SIG-M5 (cell line): ENCODE data around the gene KIF6.

Source experiments
- DNase-seq: peaks from one replicate; lab custom pipeline; 2025; lab: John Stamatoyannopoulos, UW

KIF6 gene

DNA sequence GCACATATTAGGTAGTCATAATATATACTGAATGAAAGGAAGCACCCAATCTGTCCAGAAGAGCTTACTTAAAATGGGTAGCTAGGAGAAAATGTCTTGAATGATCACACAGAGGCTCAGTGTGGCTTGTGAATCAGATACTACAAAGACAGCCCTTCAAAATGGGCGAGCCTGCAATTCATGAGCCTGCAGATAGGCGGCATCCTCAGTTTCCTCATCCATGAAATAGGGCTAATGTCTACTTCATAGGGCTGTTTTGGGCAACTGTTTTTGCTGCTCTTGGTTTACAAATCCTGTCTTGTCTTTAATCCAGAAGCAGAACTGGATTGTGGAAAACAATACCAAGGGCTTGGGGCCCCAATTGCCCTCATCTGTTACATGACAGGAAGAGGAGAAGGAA lies 273.4 kb downstream of the KIF6 start:
- DNase-seq: no peak

DNA sequence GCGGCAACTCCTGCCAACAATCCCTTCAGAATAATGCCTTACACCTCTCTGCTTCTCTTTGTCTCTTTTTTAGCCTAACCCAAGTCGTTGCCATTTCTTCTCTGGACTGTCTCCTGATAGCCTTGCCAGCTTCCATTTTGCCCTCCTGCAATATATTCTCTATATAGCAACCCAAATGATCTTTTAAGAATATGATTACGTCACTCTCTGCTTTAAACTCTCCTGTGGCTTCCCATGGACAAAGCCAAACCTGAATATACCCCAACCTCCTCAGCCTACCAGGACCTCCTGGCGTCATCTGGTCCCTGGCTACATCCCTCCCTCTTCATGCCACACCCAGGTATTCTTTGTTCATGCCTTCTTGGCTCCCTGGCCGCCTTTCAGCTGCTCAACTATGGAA lies 276.2 kb downstream of the KIF6 start:
- DNase-seq: no peak

DNA sequence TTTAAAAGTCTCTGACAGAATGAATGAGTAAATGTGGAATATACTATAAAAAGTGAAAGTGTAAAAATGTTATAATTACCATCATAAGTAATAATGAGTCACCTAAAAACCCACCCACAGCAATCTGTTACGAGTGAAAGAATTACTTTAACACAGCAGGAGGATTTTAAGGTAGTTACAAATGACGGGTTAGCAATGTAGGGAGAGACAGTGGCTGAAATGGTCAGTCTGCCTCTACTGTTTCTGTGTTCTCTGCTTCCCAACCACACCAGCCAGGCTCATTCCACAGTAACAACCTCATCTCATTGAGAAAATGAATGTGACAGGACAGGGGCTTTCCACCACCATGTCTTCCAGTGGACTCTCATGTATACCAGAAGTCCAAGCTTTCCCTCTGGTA lies 278.3 kb downstream of the KIF6 start:
- no peak for DNase-seq

DNA sequence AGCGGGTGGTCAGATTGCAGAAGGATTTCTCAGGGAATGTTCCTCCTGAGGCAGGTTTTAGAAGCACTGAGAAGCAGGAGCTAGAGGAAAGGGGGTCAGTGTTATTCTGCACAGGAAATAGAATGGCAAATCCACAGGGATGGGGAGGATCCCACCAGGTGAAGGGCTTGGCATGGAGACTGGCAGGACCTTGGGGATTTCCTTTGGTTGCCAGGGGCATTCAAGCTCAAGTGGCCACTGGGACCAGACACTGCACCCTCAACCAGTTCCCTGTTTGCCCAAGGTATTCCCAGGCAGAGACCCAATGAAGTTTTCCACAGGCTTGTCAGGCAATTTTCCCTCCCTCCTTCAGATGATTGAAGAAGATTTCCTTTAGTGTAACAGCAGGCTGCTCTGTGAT lies 279.5 kb downstream of the KIF6 start:
- DNase-seq: no peak

DNA sequence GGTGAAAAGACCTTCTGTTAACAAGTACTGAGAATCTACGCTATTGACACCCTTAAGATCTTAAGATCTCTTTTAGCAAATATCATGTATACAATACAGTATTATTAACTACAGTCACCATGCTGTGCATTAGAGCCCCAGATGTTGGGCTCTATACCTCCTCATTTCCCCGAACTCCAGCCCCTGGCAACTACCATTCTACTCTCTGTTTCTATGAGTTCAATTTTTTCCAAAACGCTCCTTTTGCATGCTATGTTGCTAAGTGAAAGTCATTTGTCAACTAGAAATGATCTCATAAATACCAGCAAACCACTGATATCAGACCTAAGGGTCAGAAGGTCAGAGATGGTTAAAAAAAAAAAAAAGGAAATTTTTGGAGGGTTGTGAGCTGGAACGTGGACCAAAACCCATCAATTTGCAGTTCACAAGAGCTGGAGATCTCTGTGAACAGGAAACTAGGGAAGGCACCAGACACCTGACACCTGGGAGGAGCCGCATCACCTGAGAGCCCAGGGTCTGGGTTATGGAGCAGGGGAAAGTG lies 280.7 kb downstream of the KIF6 start:
- DNase-seq: no peak

DNA sequence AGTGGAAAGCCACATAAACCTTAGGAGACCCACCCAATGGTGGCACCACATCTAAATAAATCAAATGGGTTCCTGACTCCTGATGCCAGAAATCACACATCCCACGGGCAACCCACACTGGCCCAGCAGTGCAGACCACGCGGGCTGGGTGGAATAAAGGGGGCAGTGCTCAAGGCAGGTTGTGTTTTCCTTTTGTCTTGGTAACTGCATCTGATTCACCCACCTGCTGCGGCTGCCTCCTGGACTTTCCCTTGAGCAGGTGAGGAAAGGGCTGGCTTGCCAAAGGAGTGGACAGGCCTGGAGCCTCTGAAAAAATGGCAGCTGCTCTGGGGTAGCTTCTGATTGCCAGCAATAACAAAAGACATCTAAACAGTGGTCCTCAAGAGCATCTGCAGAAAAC lies 283.2 kb downstream of the KIF6 start:
- no peak for DNase-seq

DNA sequence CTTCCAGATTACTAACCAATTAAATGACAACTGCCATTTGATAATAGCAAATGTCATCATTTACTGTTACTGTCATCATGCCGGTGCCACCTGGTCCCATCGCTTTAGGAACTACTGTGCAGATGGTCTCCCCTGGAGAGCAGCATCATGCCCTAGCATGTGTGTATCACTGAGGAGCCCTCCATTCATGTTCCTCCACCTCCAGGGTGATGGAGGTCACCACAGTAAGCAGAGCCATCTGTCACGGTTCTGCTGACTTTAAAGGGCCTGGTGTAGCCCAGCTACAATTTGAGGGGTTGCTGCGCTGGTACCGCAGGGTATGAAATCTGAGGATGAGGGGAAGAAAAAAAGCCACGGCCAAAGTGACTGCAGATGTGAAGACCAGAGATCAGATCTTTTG lies 283.9 kb downstream of the KIF6 start:
- no peak for DNase-seq

DNA sequence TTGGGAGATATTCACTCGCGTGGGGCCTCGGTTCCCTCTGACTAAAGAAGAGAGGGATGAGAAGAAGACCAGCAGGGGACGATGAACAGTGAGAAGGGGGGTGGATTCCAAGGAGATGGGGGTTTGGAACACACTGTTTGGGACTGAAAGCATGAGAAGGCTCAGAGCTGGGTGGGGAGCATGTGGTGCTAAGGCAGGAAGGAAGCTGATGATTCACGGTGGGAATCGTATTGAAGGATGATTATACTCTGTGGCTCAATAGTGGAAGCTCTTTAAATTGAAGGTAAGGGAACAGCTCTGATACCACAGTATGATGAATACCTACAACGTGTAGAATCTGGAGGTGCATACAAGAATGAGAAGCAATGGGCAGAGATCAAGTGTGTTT lies 285.2 kb downstream of the KIF6 start:
- no peak for DNase-seq

DNA sequence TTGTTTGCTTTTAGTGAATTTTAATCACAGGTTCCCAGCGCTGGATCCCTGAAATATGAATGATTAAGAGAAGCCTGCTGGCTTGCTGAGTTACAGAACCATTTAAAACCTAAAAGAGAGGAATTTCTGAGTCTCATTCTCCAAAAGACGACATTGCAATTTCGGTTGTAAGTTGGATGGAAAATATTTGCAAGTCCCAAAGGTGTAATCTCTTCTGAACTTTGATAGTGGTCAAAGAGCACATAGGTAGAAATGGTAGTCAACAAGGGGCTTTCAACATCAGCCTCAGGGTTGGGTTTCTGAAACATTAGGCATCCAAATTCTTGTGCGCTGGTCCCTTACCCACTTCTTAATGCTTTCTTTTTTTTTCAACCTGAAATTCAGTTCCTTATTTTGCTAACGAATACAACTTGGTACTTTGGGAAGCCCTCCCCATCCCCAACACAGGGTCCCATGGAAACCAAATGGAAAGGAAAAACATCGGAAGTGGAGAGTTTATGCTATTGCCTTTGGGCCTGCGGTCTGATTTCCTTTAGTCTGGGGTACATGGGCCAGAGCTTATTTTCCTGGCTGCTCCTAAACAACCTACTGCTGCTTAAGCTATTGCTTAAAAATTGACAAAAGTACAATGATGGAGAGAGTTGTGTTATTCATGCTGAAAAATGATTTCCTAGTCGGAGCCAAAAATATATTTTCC lies 285.7 kb downstream of the KIF6 start:
- no peak for DNase-seq

DNA sequence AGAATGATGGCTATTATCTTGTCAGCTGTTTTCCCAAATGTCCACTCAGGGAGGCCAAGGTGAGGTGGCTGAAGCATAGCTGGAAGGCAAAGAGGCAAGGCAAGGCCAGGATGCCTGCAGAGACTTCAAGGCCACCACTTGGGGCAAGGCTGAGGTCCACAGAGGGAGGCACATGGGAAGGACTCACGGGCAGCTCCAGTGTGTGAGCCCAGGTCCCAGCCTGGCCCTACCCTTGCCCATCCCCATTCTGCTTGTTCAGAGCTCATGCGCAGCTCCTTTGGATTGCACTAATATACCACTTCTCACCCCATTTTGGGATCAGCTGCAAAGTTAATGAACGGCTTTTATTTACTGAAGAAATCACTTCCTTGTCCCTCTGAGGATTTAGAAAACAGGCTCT lies 291.6 kb downstream of the KIF6 start:
- no peak for DNase-seq

DNA sequence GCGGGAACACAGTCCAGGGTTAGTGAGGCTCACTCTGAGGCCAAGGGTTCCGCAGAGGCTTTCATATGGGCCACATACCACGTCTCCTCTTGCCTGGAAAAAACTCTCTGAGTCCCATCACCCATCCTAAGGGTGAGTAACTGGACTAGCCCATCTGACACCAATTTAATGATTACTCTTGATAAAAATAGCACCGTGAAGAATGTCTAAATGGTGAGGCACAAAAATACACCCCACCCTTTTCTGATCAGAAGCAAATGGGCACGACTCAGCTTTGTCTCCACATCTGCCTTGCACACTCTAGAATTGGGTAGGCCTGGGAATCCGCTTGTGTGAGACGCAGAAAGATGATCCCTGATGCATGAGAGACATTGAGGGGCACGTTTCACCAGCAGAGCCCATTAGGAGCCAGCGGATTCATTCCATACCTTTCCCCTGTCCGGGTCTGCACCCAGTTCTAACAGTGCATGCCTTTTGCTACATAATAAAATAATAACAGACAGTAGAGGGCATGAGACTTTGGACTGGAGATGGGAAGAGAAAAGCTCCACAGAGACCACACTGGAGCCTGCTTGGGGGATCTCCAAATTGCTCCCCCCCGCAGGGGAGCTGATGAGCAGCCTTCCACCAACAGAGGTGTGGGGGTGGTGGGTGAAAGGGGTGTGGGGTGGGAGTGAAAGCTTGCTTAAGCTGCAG lies 292.7 kb downstream of the KIF6 start:
- DNase-seq: no peak

DNA sequence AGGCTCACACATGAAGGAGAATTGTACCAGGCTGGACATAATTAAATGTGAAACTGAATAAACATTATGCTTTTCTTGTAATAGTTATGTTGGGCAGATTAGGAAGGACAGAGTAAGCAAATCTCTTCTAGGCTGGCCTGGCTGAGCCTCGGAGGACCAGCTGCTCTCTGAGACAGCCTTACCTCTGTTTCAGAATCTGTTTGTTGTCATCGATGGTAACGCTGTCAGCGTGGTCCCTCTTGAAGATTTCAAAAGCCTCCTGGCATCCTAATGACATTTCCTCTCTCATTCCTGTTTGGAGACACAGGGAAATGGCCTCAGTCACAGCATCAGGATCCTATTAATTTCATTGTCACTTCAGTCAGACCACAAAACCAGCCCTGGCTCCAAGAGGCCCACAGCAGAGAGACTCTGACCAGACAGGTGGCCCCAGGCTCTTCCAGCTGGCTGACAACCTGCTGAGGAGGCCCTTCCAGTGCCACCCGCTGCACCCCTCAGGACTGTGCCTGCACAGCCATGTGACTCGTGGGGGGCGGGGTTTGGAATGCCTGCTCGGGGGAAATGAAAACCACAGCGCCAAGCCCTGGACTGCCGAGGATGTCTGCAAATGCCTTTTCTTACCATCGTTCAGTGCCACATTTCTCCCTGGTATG lies 294.2 kb downstream of the KIF6 start:
- no peak for DNase-seq

DNA sequence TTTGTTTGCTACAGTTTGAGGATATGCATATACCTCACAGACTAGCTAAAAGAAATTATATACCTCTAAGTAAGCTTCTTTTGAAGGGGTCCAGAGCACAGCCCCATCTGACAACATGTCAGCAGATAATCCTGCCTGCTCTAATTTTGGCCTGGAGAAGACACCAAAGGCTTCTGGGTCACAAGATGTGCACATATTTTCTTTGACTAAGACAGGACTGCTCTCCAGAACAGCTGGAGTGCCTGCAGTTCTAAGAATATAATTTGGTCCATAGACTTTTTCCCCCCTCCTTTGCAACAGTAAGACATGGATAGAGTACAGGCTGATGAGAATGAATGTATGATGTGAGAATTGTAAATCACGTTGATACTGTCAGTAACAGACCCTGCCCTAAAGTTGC lies 294.8 kb downstream of the KIF6 start:
- no peak for DNase-seq

DNA sequence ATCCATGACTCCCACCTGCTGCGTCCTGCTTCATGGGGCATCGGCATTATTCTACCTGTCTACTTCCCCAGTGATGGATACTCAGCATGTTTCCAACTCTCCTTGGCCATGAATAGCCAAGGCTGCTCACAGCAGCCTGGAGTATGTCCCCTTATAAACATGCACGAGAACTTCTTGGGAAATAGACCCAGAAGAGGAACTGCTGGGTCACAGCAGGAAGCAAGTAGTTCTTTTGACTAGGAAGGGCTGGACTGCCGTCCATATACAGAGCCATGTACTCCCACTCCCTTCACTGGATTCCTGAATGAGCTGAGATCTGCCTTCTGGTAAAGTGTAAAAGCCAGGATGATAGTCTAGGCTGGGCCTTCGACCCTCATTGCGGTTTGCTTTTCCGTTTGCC lies 296.4 kb downstream of the KIF6 start:
- DNase-seq: no peak

DNA sequence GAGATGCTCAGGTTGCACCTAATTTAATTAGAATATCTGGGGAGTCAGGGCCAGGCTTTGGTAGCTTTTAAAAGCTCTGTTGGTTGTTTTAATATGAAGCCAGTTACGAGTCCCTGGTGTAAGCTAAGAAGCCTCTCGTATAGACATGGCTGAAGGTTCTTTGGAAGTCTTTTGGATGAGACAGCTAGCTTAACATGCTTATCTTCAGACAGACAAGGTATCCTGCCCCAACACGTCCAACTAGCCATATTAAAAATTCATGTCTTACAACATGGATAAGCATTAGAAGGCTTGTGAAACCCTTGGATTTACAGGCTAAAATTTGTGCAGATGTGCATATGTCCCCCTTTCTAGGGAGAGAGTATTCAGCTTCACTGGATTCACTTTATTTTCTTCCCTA lies 297.1 kb downstream of the KIF6 start:
- DNase-seq: no peak

DNA sequence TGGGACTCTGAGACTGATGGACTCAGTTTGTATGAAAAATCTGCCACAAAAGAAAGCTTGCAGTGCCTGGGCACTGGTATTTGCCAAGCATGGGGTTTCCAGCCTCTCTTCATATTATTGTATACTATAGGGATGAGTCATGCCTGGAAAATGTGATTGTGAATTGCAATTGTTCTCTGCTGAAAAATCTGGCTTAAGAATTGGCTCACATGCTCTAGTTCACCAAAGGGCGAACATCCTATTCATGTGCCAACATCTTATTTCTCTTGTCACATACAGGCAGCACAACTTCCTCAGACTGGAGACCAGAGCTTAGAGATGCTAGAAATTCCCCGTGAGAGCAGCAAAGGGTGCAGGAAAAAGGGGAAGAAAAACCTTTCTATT lies 299.1 kb downstream of the KIF6 start:
- no peak for DNase-seq

DNA sequence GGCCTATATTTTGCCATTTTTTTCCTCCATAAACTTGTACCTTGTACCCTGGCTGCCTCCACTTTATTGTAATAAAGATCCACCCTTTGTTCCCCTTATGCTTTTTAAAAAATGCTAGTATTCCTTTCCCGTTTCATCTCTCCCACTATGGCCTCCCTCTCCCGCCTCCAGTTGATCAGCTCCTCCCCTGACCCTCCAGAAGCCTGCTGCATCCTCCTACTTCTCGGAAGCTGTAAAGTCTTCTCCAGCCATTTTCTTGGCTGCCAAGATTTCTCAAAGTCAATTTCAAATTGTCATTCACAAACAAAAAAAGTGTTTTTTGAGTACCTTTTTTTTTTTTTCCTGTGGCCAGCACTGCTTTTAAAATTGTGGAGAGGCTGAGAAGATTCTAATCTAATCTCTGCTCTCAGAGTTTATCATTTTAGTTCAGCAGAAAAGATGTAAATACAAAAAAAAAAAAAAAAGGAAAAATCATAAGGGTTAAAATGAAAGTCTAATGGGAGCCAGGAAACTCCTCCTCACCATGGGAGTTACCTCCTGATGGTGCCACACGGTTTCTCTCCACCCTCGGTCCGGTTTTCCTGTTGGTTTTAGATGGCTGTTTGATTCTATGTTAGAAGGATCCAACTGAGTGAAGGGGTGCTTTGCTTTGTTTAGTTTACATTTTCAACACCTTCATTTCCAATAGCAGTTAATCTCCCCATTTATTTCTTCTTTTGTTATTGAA lies 299.7 kb downstream of the KIF6 start:
- no peak for DNase-seq

DNA sequence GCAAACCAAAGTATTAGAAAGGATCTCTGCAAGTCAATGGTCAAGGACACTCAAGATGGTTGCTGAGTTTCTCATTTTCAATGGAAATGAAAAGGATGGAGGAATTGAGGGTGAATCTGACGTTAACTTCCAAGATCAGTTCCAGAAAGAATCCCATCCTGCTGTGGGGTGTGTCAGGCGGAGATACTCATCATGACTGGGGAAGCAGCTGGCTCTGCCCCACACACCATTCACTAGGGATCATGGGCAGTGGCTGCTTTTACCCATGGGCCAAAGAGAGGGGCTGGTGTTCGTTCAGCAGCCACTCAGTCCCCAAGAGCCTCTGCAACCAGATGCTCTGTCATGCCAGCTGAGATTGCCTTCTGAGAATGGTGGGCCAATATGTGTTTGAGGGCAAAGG lies 300.4 kb downstream of the KIF6 start:
- DNase-seq: no peak

DNA sequence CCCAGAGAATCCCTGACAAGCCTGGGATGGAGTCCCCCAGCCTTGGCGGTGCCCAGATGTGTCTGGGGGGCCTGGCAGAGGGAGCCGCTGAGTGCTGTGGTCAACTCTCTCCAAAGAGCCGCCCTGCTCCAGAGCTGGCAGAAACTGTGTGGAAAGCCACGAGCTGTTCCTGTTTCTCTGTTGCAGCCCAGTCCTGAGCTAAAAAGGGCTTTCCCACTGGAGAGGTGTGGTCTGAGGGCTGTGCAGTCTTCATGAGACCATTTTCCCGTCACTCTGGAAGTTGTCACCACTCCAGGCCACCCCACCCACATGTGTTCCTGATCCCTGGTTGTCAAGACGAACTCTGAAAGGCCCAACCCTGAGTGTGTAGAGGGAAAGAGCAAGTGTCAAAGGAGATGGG lies 303.0 kb downstream of the KIF6 start:
- no peak for DNase-seq

DNA sequence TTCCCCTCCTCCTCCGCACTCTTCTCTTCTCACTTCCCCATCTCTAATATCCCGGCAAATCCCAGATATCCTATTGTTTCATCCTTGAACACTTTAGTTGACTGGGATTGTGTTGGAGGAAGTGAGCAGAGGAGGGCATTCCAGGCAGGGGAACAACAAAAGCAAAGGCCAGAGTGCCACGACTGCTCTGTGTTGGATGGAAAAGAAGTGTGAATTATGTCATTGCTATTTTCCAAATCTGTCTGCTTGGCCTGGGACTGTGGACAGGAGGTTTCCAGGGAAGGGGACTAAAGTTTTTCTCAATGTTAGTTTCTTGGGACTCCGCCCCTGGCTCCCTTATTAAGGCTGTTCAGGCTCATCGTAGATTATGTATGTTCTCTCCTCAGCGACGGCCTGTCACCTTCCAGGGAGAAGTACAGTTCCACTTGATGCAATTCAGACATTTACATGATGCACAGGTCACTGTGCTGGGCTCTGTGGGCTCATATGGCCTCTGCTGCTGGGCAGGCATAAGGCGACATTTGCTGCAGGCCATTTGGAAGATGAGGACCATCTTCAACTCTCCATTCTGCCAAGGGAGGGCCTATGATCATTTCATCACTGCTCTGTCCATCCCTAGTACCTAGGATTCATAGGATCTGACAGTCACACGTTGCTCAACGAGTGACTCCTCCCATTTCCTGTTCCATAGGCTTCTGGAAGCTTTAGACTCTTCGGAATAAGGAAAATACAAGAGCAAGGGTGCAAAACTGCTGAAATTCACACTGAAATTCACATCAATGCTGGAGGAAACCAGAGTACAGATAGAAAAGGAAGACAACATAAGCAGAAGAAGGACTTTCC lies 303.6 kb downstream of the KIF6 start:
- DNase-seq: no peak
